HG02610 (cell line): ENCODE results near the gene PLVAP.

Experiments used
- ATAC-seq: cut with Tn5 transposase; IDR thresholded peaks from one replicate; pipeline ENCODE4 v1.9.1; 2021; ENCODE audit warnings: mild to moderate bottlenecking, moderate library complexity; ENCODE audit not compliant: unreplicated experiment

The PLVAP gene

GRCh38 chr19:17336872-17337674, 40.1 kb downstream of the PLVAP start, which contains the start of gene GTPBP3:
GTPBP3 (plus strand) TSS chr19:17337553; CDS start chr19:17337612, 59 bp downstream.
- peak; percentile 60 for ATAC-seq

- ATAC-seq, result no peak
These were observed 41.6 kb downstream of the PLVAP start for GRCh38 chr19:17335575-17335974.

GRCh38 chr19:17334414-17335409, 42.4 kb downstream of the PLVAP start, which contains the start of gene ANO8:
ANO8 (minus strand) TSS chr19:17334855; CDS start chr19:17334670, 185 bp downstream.
- ATAC-seq, result peak; percentile 46

GRCh38 chr19:17333611-17334413, 43.3 kb downstream of the PLVAP start:
- ATAC-seq, result no peak

GRCh38 chr19:17332677-17333581, 44.2 kb downstream of the PLVAP start:
- ATAC-seq, result no peak

GRCh38 chr19:17332360-17332676, 44.8 kb downstream of the PLVAP start:
- ATAC-seq, result no peak

GRCh38 chr19:17331045-17331558, 46.0 kb downstream of the PLVAP start:
- no peak for ATAC-seq

- ATAC-seq, result no peak
These were observed 46.7 kb downstream of the PLVAP start for GRCh38 chr19:17330262-17331044.

- ATAC-seq, result no peak
These were observed 47.5 kb downstream of the PLVAP start for GRCh38 chr19:17329366-17330261.

GRCh38 chr19:17328517-17329365, 48.4 kb downstream of the PLVAP start:
- no peak for ATAC-seq

- ATAC-seq, result no peak
These were observed 49.3 kb downstream of the PLVAP start for GRCh38 chr19:17327654-17328516.

- no peak for ATAC-seq
These were observed 50.0 kb downstream of the PLVAP start for GRCh38 chr19:17327068-17327653.

GRCh38 chr19:17326595-17326966, 50.6 kb downstream of the PLVAP start:
- ATAC-seq, result no peak

GRCh38 chr19:17325881-17326594, 51.1 kb downstream of the PLVAP start:
- no peak for ATAC-seq

- no peak for ATAC-seq
These were observed 52.0 kb downstream of the PLVAP start for GRCh38 chr19:17325133-17325532.
